ENCODE measurements around the gene C16orf87.

DNA sequence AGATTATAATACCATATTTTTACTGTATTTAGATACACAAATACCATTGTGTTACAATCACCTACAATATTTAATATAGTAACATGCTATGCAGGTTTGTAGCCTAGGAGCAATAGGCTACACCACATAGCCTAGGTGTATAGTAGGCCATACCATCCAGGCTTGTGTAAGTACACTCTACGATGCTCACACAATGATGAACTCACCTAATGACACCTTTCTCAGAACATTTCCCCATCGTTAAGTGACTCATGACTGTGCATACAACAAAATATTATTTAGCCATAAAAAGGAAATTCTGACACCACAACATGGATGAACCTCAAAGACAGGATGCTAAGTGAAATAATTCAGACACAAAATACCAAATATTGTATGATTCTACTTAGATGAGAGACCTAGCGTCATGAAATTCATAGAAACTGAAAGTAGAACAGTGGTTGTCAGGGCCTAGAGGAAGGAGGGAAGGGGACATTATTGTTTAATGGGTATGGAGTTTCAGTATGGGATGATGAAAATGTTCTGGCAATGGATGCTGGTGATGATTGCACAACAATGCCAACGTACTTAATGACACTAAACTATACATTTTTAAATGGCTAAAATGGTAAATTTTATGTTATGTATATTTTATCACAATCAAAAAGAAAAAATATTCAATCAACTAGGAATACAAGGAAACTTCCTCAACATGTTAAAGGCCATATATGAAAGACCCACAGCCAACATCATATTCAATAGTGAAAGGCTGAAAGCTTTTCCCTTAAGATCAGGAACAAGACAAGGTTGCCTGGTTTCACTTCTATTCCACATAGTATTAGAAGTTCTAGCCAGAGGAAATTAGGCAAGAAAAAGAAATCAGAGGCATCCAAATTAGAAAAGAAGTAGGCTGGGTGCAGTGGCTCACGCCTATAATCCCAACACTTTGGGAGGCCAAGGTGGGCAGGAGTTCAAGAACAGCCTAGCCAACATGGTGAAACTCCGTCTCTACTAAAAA, 5.9 kb upstream of the C16orf87 start:
- TF ChIP-seq CTCF (IDR thresholded peaks at IDR 0.05; ENCODE audit: low read depth, low read length) (no peak), EZH2phosphoT487 (IDR thresholded peaks at IDR 0.05; ENCODE audit: low read depth) (no peak)
